Mucosa of rectum (tissue), 2 donors: Measurements from ENCODE around the gene ZNF236.

Experiments
- H3K27ac ChIP-seq, 2 donors: one replicate each; pipeline ENCODE4 v1.7.0; 2013; ENCODE audit warnings: inconsistent platforms in 2 of 2, low read depth in 2 of 2, low read length in 2 of 2
- H3K27me3 ChIP-seq, 2 donors: one replicate each; pipeline ENCODE4 v1.7.0; 2013; ENCODE audit warnings: low read length in 2 of 2; ENCODE audit not compliant: control insufficient read depth in 2 of 2, insufficient read depth in 2 of 2
- H3K36me3 ChIP-seq, 2 donors: one replicate each; pipeline ENCODE4 v1.7.0; 2013; ENCODE audit warnings: low read length in 2 of 2; ENCODE audit not compliant: control insufficient read depth in 2 of 2, insufficient read depth in 2 of 2
- H3K4me1 ChIP-seq, 2 donors: one replicate each; pipeline ENCODE4 v1.7.0; 2013; ENCODE audit warnings: low read length in 2 of 2, mild to moderate bottlenecking in 1 of 2; ENCODE audit not compliant: control insufficient read depth in 2 of 2, insufficient read depth in 2 of 2
- H3K4me3 ChIP-seq, 2 donors: one replicate each; pipeline ENCODE4 v1.7.0; 2013; ENCODE audit warnings: low read length in 2 of 2
- H3K9ac ChIP-seq, 2 donors: one replicate each; pipeline ENCODE4 v1.7.0; 2013; ENCODE audit warnings: low read length in 2 of 2, low read depth in 1 of 2, mild to moderate bottlenecking in 1 of 2
- H3K9me3 ChIP-seq, 2 donors: one replicate each; pipeline ENCODE4 v1.7.0; 2013; ENCODE audit warnings: low read length in 2 of 2; ENCODE audit not compliant: control insufficient read depth in 2 of 2
- donor health status: healthy.
- donor health status: Normal muscosa, but diverticular disease.

The ZNF236 gene

GRCh38 chr18:76878426-76878825, 56.1 kb downstream of the ZNF236 start:
- H3K4me1 ChIP-seq = no peaks in the 10 kb centered on the region
- H3K4me3 ChIP-seq = no peak overlapping the region
- H3K36me3 ChIP-seq = peaks cover 33 to 41% of the 10 kb centered on the region in 2 donors
- no peak overlapping the region for H3K9ac ChIP-seq
- no peak overlapping the region for H3K27ac ChIP-seq
- H3K9me3 ChIP-seq = no peaks in the 10 kb centered on the region
- H3K27me3 ChIP-seq = no peaks in the 10 kb centered on the region

- Histone ChIP-seq H3K27me3 (no peaks in the 10 kb centered on the region), H3K36me3 (peaks cover 36 to 38% of the 10 kb centered on the region in 2 donors), H3K9me3 (no peaks in the 10 kb centered on the region), H3K4me1 (no peaks in the 10 kb centered on the region), H3K9ac (no peak overlapping the region), H3K27ac (no peak overlapping the region), H3K4me3 (no peak overlapping the region)
Observed at GRCh38 chr18:76880026-76880425, 57.7 kb downstream of the ZNF236 start.

DNA sequence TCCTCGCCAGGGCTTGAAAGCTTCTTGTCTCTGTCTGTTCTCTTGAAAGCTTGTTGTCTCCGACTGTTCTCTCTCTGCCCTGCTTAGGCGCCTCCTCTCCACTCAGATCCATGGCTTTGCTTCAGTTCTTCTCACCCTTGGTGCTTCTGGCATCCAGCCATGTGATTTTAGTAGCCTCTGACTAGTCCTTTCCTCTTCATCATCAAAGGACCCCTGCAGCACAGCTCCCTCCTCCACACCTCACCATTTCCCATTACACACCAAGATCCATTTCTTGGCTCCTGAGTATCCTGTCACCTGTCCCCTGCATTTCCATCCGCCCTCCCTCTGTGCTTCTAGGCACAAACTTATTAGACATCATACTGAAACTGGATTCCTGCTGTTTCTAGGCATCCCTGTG, 59.4 kb downstream of the ZNF236 start:
- H3K27me3 ChIP-seq = no peaks in the 10 kb centered on the region
- H3K9me3 ChIP-seq = no peaks in the 10 kb centered on the region
- H3K4me1 ChIP-seq = no peaks in the 10 kb centered on the region
- no peak overlapping the region for H3K27ac ChIP-seq
- peaks cover 42 to 46% of the 10 kb centered on the region in 2 donors for H3K36me3 ChIP-seq
- no peak overlapping the region for H3K4me3 ChIP-seq
- no peak overlapping the region for H3K9ac ChIP-seq

DNA sequence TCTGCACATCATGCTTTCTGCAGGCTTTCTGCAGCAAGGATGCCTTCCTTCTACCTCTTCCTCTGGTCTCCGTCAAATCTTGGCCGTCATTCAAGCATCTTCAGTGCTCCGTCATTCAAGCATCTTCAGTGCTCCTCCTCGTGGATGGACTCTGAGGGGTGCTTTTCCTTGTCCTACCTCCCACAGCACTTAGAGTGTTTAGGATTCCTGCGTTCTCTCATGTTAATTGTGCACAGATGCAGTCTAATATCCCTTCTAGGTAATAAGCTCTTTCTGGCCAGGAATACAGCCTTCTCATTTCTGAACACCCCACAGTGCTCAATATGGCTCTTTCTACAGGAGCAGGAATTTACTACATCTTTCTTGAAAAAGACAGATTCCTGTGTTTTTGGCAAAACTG, 59.8 kb downstream of the ZNF236 start:
- H3K27me3 ChIP-seq = no peaks in the 10 kb centered on the region
- H3K4me1 ChIP-seq = no peaks in the 10 kb centered on the region
- peaks cover 41 to 48% of the 10 kb centered on the region in 2 donors for H3K36me3 ChIP-seq
- H3K9ac ChIP-seq = no peak overlapping the region
- H3K27ac ChIP-seq = no peak overlapping the region
- H3K9me3 ChIP-seq = no peaks in the 10 kb centered on the region
- H3K4me3 ChIP-seq = no peak overlapping the region

- Histone ChIP-seq H3K4me3 (no peak overlapping the region), H3K27ac (no peak overlapping the region), H3K9ac (no peak overlapping the region), H3K4me1 (no peaks in the 10 kb centered on the region), H3K27me3 (no peaks in the 10 kb centered on the region), H3K9me3 (no peaks in the 10 kb centered on the region), H3K36me3 (peaks cover 43 to 57% of the 10 kb centered on the region in 2 donors)
Observed at GRCh38 chr18:76885001-76885400, 62.6 kb downstream of the ZNF236 start.

- peaks cover 37 to 48% of the 10 kb centered on the region in 2 donors for H3K36me3 ChIP-seq
- H3K27ac ChIP-seq = no peak overlapping the region
- no peaks in the 10 kb centered on the region for H3K9me3 ChIP-seq
- no peaks in the 10 kb centered on the region for H3K4me1 ChIP-seq
- H3K9ac ChIP-seq = no peak overlapping the region
- H3K4me3 ChIP-seq = no peak overlapping the region
- no peaks in the 10 kb centered on the region for H3K27me3 ChIP-seq
Observed at GRCh38 chr18:76886112-76886511, 63.8 kb downstream of the ZNF236 start.

DNA sequence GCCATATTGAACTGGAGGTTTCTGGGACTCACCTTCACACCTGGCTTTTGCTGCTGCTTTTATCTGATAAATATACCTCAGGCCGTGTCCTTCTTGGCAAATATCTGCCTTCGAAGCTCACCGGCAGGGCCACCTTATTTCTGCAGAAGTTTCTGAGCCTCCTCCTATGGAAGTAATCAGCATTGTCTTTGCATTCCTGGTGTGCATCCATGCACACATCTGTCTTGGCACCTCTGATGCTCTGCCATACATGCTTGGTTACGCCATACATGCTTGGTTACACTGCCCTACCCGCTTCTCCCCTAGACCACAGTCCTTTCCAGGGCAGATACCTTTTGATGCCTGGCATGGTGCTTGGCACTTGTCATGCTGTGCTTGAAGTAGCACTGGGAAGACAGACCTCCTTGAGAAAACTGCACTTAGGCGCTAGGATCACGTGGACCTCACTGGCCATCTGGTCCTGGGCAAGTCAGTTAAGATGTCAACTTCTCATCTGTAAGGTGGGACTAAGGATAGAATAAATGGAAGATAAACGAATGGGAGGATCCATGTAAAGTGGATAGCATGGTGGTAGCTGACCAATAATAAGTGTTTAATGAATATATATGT, 66.8 kb downstream of the ZNF236 start:
- no peak overlapping the region for H3K9ac ChIP-seq
- no peaks in the 10 kb centered on the region for H3K4me1 ChIP-seq
- no peaks in the 10 kb centered on the region for H3K27me3 ChIP-seq
- no peaks in the 10 kb centered on the region for H3K9me3 ChIP-seq
- H3K27ac ChIP-seq = no peak overlapping the region
- H3K36me3 ChIP-seq = peaks cover 14 to 29% of the 10 kb centered on the region in 2 donors
- H3K4me3 ChIP-seq = no peak overlapping the region

DNA sequence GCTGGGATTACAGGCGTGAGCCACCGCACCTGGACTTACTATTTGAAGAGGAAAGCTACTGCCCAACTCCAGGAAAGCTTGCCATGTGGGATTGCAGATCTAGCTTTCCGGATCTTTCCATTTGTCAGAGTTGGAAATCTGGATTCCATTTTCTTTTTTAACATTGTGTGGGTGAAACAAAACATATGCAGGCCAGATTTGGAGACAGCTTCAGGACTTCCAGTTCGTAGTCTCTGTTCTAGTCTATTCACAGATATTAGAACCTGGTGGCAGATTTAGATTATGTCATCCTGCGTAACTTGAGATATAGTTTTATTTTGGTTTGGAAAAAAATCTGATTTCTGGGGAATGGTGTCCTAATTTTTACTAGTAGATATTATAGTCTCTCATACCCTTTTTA, 70.5 kb downstream of the ZNF236 start:
- Histone ChIP-seq H3K27me3 (no peaks in the 10 kb centered on the region), H3K9me3 (no peaks in the 10 kb centered on the region), H3K9ac (no peak overlapping the region), H3K4me1 (no peaks in the 10 kb centered on the region), H3K4me3 (no peak overlapping the region), H3K27ac (no peak overlapping the region), H3K36me3 (peaks cover 39 to 44% of the 10 kb centered on the region in 2 donors)

GRCh38 chr18:76894566-76895346, 72.4 kb downstream of the ZNF236 start:
- Histone ChIP-seq H3K36me3 (peaks cover 37 to 45% of the 10 kb centered on the region in 2 donors), H3K27me3 (no peaks in the 10 kb centered on the region), H3K4me3 (no peak overlapping the region), H3K27ac (no peak overlapping the region), H3K9me3 (no peaks in the 10 kb centered on the region), H3K9ac (no peak overlapping the region), H3K4me1 (no peaks in the 10 kb centered on the region)

GRCh38 chr18:76895498-76895897, 73.1 kb downstream of the ZNF236 start:
- Histone ChIP-seq H3K9me3 (no peaks in the 10 kb centered on the region), H3K4me3 (no peak overlapping the region), H3K27me3 (no peaks in the 10 kb centered on the region), H3K36me3 (peaks cover 37 to 45% of the 10 kb centered on the region in 2 donors), H3K9ac (no peak overlapping the region), H3K27ac (no peak overlapping the region), H3K4me1 (no peaks in the 10 kb centered on the region)
